OCI-LY7 (cell line): ENCODE data around the gene SPINT1. TPM values are rescaled to one million over a fixed set of nuclear protein-coding genes. Genes with fewer than 3 reads are reported as not detected.
A peak's percentile ranks its signal among the peaks of the same experiment; 100 is the strongest.

Experiments
- Bru-seq: library from RNA; stranded (reverse); fragments of 400-500 nt; gene quantifications from one replicate; lab custom pipeline; 2021; lab: Mats Ljungman, UMichigan
- BruChase-seq, 2 experiments: library from RNA; stranded (reverse); fragments of 400-500 nt; gene quantifications; one replicate each; lab custom pipeline; 2021; lab: Mats Ljungman, UMichigan
- BruUV-seq: library from RNA; stranded (reverse); fragments of 400-500 nt; replicated peaks from 2 replicates; lab custom pipeline; 2021; lab: Mats Ljungman, UMichigan
- CTCF ChIA-PET: fragments of 300-600 bp; sonication (Branson Sonifier 250); formaldehyde crosslinking; loops from one replicate; lab custom pipeline; 2022; ENCODE audit warnings: antibody characterized with exemption; ENCODE audit not compliant: unreplicated experiment; lab: Charles Lee
- POLR2A ChIA-PET: fragments of 300-600 bp; sonication (Branson Sonifier 250); formaldehyde crosslinking; loops from one replicate; lab custom pipeline; 2022; ENCODE audit warnings: antibody characterized with exemption; lab: Charles Lee
- DNase-seq: peaks from one replicate; pipeline ENCODE4 v3.0.0-alpha.2; 2015; ENCODE audit warnings: low spot score
- H2AFZ ChIP-seq: fragments of 200-600 bp; sonication (generic), shearing (Covaris generic); 2 replicates; pipeline ENCODE4 v1.6.1; 2014; ENCODE audit warnings: mild to moderate bottlenecking, antibody characterized with exemption, low read length, moderate library complexity
- H3K27ac ChIP-seq: fragments of 200-600 bp; sonication (generic); 2 replicates; pipeline ENCODE4 v1.5.1; 2014; ENCODE audit warnings: mixed run types, low read depth, mild to moderate bottlenecking, moderate library complexity, low read length, inconsistent platforms; ENCODE audit not compliant: poor library complexity, severe bottlenecking
- H3K36me3 ChIP-seq: fragments of 200-600 bp; sonication (generic); 2 replicates; pipeline ENCODE4 v1.6.1; 2014; ENCODE audit warnings: mild to moderate bottlenecking, antibody characterized with exemption, low read length, moderate library complexity, mixed read lengths; ENCODE audit not compliant: insufficient read depth
- H3K4me1 ChIP-seq: fragments of 200-600 bp; sonication (generic); 2 replicates; pipeline ENCODE4 v1.5.1; 2014; ENCODE audit warnings: mild to moderate bottlenecking, low read length; ENCODE audit not compliant: insufficient read depth, poor library complexity, severe bottlenecking
- H3K4me2 ChIP-seq: fragments of 200-600 bp; sonication (generic); 2 replicates; pipeline ENCODE4 v1.6.1; 2014; ENCODE audit warnings: mild to moderate bottlenecking, low read length
- H3K4me3 ChIP-seq: fragments of 200-600 bp; sonication (generic); 2 replicates; pipeline ENCODE4 v1.5.1; 2014; ENCODE audit warnings: mild to moderate bottlenecking, low read depth, low read length; ENCODE audit not compliant: poor library complexity, severe bottlenecking
- H3K79me2 ChIP-seq: fragments of 200-600 bp; sonication (generic); 2 replicates; pipeline ENCODE4 v1.6.1; 2016; ENCODE audit warnings: low read depth, mild to moderate bottlenecking, low read length, moderate library complexity, mixed read lengths; ENCODE audit not compliant: insufficient read depth
- H3K9me2 ChIP-seq: fragments of 200-600 bp; sonication (generic); 2 replicates; pipeline ENCODE4 v1.6.1; 2016; ENCODE audit warnings: mild to moderate bottlenecking, low read length, mixed read lengths; ENCODE audit not compliant: insufficient read depth
- H3K9me3 ChIP-seq: fragments of 200-600 bp; sonication (generic); 2 replicates; pipeline ENCODE4 v1.6.1; 2014; ENCODE audit warnings: mild to moderate bottlenecking, mixed run types, low read length, mixed read lengths
- H4K20me1 ChIP-seq: fragments of 200-600 bp; sonication (generic); 2 replicates; pipeline ENCODE4 v1.6.1; 2014; ENCODE audit warnings: mild to moderate bottlenecking, antibody characterized with exemption, low read length, moderate library complexity, mixed read lengths; ENCODE audit not compliant: insufficient read depth
- EZH2phosphoT487 ChIP-seq: fragments of 200-600 bp; sonication (generic); IDR thresholded peaks from 2 replicates; pipeline ENCODE4 v1.6.1; 2018; ENCODE audit warnings: low read depth, borderline replicate concordance, mild to moderate bottlenecking, mixed run types, antibody characterized with exemption, low read length, moderate library complexity, mixed read lengths
- intact Hi-C: fragments of 100-400 bp; cut with micrococcal nuclease; formaldehyde crosslinking; loops from one replicate; pipeline ENCODE4 v1.10.0; 2022; ENCODE audit not compliant: unreplicated experiment
- long read RNA-seq: library from polyadenylated mRNA; stranded (forward); transcript quantifications from one replicate; pipeline ENCODE4 v2.0.0, GENCODE V29; 2022
- total RNA-seq, 2 experiments: library from RNA; depleted of rRNA in 1 of 2; stranded (reverse); fragments of >200 nt in 1 of 2; shearing (Covaris generic) in 1 of 2; gene quantifications; 2 replicates each; pipeline ENCODE4 v1.2.3, GENCODE V29; 2014 to 2022
- TF ChIP-seq, protein P1 (sequence below): fragments of 200-600 bp; sonication (generic); conservative IDR thresholded peaks from 2 replicates; pipeline ENCODE4 v1.5.1; 2014; ENCODE audit warnings: mild to moderate bottlenecking, antibody characterized with exemption, low read length, moderate library complexity, mixed read lengths

The SPINT1 gene
- total RNA-seq (2014; rRNA removed; shearing (Covaris generic)) = 0.10 TPM in 1 of 2 replicates, not detected in the other
- 2.0 and 2.4 TPM in 2 replicates for total RNA-seq (2022)
- Bru-seq, nascent RNA = percentile 11 among the genes with signal in this experiment
- BruChase-seq, experiment 1, labeled RNA remaining after a 6-hour chase = percentile 21 among the genes with signal in this experiment
- percentile 18 among the genes with signal in this experiment for BruChase-seq, experiment 2, labeled RNA remaining after a 2-hour chase
- long read RNA-seq = 0 reads

- CTCF ChIA-PET = interaction anchor here (1.3 kb wide), 1 partner anchor 14 kb away, joined by 3 read pairs; no protein-coding TSS in a partner anchor
- Histone ChIP-seq H3K9me3 (no peaks in the 10 kb centered on the region), H3K79me2 (no peaks in the 10 kb centered on the region), H3K36me3 (no peaks in the 10 kb centered on the region), H3K27ac (no peak within 1 kb of the TSS), H3K4me2 (peak within 1 kb of the TSS; percentile 67), H3K9me2 (no peaks in the 10 kb centered on the region), H3K4me3 (peak within 1 kb of the TSS; percentile 27), H3K4me1 (peaks cover 25% of the 10 kb centered on the region), H2AFZ (peak within 1 kb of the TSS; percentile 22; the same call in 1 of the 2 replicates), H4K20me1 (no peaks in the 10 kb centered on the region)
- intact Hi-C loops = no loop called here
- POLR2A ChIA-PET = interaction anchor here (0.6 kb wide), 2 partner anchors 28 to 102 kb away, joined by 5 to 6 read pairs; no protein-coding TSS in a partner anchor
- TF ChIP-seq, protein P1, sequence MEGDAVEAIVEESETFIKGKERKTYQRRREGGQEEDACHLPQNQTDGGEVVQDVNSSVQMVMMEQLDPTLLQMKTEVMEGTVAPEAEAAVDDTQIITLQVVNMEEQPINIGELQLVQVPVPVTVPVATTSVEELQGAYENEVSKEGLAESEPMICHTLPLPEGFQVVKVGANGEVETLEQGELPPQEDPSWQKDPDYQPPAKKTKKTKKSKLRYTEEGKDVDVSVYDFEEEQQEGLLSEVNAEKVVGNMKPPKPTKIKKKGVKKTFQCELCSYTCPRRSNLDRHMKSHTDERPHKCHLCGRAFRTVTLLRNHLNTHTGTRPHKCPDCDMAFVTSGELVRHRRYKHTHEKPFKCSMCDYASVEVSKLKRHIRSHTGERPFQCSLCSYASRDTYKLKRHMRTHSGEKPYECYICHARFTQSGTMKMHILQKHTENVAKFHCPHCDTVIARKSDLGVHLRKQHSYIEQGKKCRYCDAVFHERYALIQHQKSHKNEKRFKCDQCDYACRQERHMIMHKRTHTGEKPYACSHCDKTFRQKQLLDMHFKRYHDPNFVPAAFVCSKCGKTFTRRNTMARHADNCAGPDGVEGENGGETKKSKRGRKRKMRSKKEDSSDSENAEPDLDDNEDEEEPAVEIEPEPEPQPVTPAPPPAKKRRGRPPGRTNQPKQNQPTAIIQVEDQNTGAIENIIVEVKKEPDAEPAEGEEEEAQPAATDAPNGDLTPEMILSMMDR = no peak
- no peak for DNase-seq
- BruUV-seq = no TSS peak
These were observed at the start of gene SPINT1 for GRCh38 chr15:40843885-40844695. TSS of gene SPINT1 (plus strand) at chr15:40844048. CDS start at chr15:40844555, 507 bp downstream.

- Histone ChIP-seq H3K4me3 (no peak overlapping the region), H3K36me3 (peaks cover 4% of the 10 kb centered on the region; the same call in 1 of the 2 replicates), H3K27ac (no peak overlapping the region), H3K79me2 (0 out of 2 replicates have a peak, but pooled peaks cover 3% of the 10 kb centered on the region), H3K9me2 (no peaks in the 10 kb centered on the region), H2AFZ (no peak overlapping the region), H4K20me1 (no peaks in the 10 kb centered on the region), H3K4me2 (no peak overlapping the region), H3K9me3 (no peaks in the 10 kb centered on the region), H3K4me1 (no peaks in the 10 kb centered on the region)
- intact Hi-C loops = no loop called here
- no peak for DNase-seq
- ChIA-PET CTCF (no interaction called here), POLR2A (interaction anchor here (1.6 kb wide), 1 partner anchor 11 kb away, joined by 4 read pairs; the partner anchor contains the start of genes DNAJC17 and ZFYVE19)
- no TSS peak for BruUV-seq
- TF ChIP-seq, protein P1 = no peak
- TF ChIP-seq EZH2phosphoT487 = no peak
These were observed 47.8 kb upstream of the SPINT1 start for GRCh38 chr15:40796041-40796440.
